CD8-positive, alpha-beta memory T cell (primary cell): Measurements from ENCODE around the gene EPHA8. TPM values are rescaled to one million over a fixed set of nuclear protein-coding genes. Genes with fewer than 3 reads are reported as not detected.

Source experiments
- CTCF ChIA-PET: fragments of 350-600 bp; sonication (Branson Sonifier 250); formaldehyde crosslinking; loops from one replicate; lab custom pipeline; 2021; ENCODE audit warnings: antibody characterized with exemption; lab: Charles Lee
- POLR2A ChIA-PET: fragments of 350-600 bp; sonication (Branson Sonifier 250); formaldehyde crosslinking; loops from one replicate; lab custom pipeline; 2021; ENCODE audit warnings: antibody characterized with exemption; lab: Charles Lee
- DNase-seq, 5 donors: peaks; one replicate each; pipeline versions ENCODE4 v3.0.0 to v3.0.0-alpha.2; 2020 to 2022; ENCODE audit warnings: mixed read lengths in 1 of 5
- H3K27ac ChIP-seq: one replicate; pipeline ENCODE4 v1.7.0; 2013; ENCODE audit warnings: low read depth, mild to moderate bottlenecking, low read length, moderate library complexity
- H3K27me3 ChIP-seq: 2 replicates; pipeline ENCODE4 v1.7.0; 2013; ENCODE audit warnings: low read length, mild to moderate bottlenecking; ENCODE audit not compliant: insufficient read depth, poor library complexity, severe bottlenecking
- H3K36me3 ChIP-seq: 2 replicates; pipeline ENCODE4 v1.7.0; 2013; ENCODE audit warnings: mild to moderate bottlenecking, low read length, moderate library complexity; ENCODE audit not compliant: insufficient read depth
- H3K4me1 ChIP-seq: 2 replicates; pipeline ENCODE4 v1.7.0; 2013; ENCODE audit warnings: mild to moderate bottlenecking, low read length, moderate library complexity; ENCODE audit not compliant: insufficient read depth
- H3K4me3 ChIP-seq: 2 replicates; pipeline ENCODE4 v1.7.0; 2013; ENCODE audit warnings: mild to moderate bottlenecking, low read length
- H3K9me3 ChIP-seq: 2 replicates; pipeline ENCODE4 v1.7.0; 2013; ENCODE audit warnings: mild to moderate bottlenecking, low read length
- H3K27ac Mint-ChIP-seq, 8 donors: one replicate each; pipeline ENCODE4 v1.8.0; 2020 to 2021; ENCODE audit warnings: mixed read lengths in 8 of 8, mild to moderate bottlenecking in 6 of 8, inconsistent platforms in 3 of 8, moderate library complexity in 3 of 8
- H3K27me3 Mint-ChIP-seq, 2 donors: one replicate each; pipeline ENCODE4 v1.8.0; 2020 to 2021; ENCODE audit warnings: mixed read lengths in 2 of 2, mild to moderate bottlenecking in 1 of 2, moderate library complexity in 1 of 2
- H3K36me3 Mint-ChIP-seq, 3 donors: one replicate each; pipeline ENCODE4 v1.8.0; 2020 to 2021; ENCODE audit warnings: mixed read lengths in 3 of 3, inconsistent platforms in 1 of 3, mild to moderate bottlenecking in 1 of 3
- H3K4me1 Mint-ChIP-seq, 3 donors: one replicate each; pipeline ENCODE4 v1.8.0; 2020 to 2021; ENCODE audit warnings: mixed read lengths in 3 of 3, inconsistent platforms in 1 of 3, mild to moderate bottlenecking in 1 of 3
- H3K4me3 Mint-ChIP-seq, 7 donors: one replicate each; pipeline ENCODE4 v1.8.0; 2020 to 2021; ENCODE audit warnings: mixed read lengths in 7 of 7, mild to moderate bottlenecking in 6 of 7, moderate library complexity in 4 of 7, inconsistent platforms in 2 of 7
- H3K9me3 Mint-ChIP-seq, 5 donors: one replicate each; pipeline ENCODE4 v1.8.0; 2020 to 2022; ENCODE audit warnings: mixed read lengths in 5 of 5, mild to moderate bottlenecking in 3 of 5, moderate library complexity in 2 of 5, inconsistent platforms in 1 of 5
- polyA plus RNA-seq: library from polyadenylated mRNA; unstranded; fragments of 300-500 nt; fragmentation: Illumina TruSeq; gene quantifications from one replicate; pipeline ENCODE4 v1.2.3, GENCODE V29; 2021
- total RNA-seq, 2 experiments: library from RNA; stranded (reverse); gene quantifications; one replicate each; pipeline ENCODE4 v1.2.3, GENCODE V29; 2021

The EPHA8 gene
- total and polyA plus RNA-seq, 3 experiments from 2014 or later: not detected

DNA sequence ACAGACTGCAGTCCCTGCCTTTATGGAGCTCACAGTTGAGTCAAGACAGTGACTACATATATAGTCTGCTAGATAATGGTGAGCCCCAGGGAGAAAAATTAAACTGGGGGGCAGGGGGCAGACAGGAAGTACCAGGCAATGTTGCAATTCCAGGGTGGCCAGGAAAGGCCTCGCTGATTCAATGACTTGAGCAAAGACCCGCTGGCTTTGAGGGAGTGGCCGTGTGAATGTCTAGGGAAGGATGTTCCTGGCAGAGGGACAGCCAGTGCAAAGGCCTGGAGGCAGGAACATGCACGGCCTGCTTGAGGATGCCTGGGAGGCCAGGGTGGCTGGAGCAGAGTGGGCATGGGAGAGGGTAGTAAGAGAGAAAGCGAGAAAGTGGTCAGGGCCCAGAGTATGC is 23.0 kb upstream of the EPHA8 start:
- Mint-ChIP-seq H3K4me1 (peaks cover 12 to 19% (median 16%) of the 10 kb centered on the region in 3 donors), H3K27ac (no peak overlapping the region)
- CTCF ChIA-PET: no interaction called here

DNA sequence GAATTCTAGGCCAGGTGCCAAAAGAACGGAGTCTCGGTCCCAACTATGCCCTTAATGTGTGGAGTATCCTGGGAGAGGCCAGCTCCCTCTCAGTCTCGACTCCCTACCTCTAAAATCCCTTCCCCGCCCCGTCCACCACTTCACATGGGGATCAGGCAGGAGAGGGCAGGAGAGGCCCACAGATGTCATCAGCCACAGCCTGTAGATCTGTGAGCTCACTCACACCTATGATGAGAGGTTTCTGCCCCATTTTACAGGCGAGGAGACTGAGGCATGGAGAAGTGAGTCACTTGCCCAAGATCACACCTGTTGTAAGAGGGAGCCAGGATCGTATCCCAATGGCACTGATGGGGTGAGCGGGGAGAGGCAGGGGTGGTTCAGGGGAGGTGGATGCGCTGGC is 20.4 kb upstream of the EPHA8 start:
- Histone ChIP-seq H3K27me3 (no peaks in the 10 kb centered on the region), H3K4me3 (no peak overlapping the region), H3K36me3 (no peaks in the 10 kb centered on the region), H3K4me1 (no peaks in the 10 kb centered on the region), H3K9me3 (no peaks in the 10 kb centered on the region), H3K27ac (no peak overlapping the region)
- Mint-ChIP-seq H3K36me3 (no peaks in the 10 kb centered on the region), H3K9me3 (no peaks in the 10 kb centered on the region), H3K4me1 (peaks cover 12 to 17% (median 15%) of the 10 kb centered on the region in 3 donors), H3K27me3 (peaks cover 5 to 6% of the 10 kb centered on the region in 2 donors), H3K27ac (no peak overlapping the region), H3K4me3 (no peak overlapping the region)
- ChIA-PET CTCF (no interaction called here), POLR2A (no interaction called here)
- DNase-seq: no peak

More for the DNA sequence above, 23.0 kb upstream of the EPHA8 start:
- Histone ChIP-seq H3K4me3 (no peak overlapping the region), H3K4me1 (no peaks in the 10 kb centered on the region), H3K9me3 (no peaks in the 10 kb centered on the region), H3K27ac (no peak overlapping the region), H3K27me3 (no peaks in the 10 kb centered on the region), H3K36me3 (no peaks in the 10 kb centered on the region)
- Mint-ChIP-seq H3K9me3 (no peaks in the 10 kb centered on the region), H3K4me3 (no peak overlapping the region), H3K27me3 (peaks cover 0 to 6% of the 10 kb centered on the region in 2 donors), H3K36me3 (peaks cover 3 to 6% (median 3%) of the 10 kb centered on the region in 3 donors)
- POLR2A ChIA-PET: no interaction called here
- DNase-seq: no peak

- Mint-ChIP-seq H3K36me3 (no peaks in the 10 kb centered on the region), H3K27me3 (peaks cover 11 to 12% of the 10 kb centered on the region in 2 donors), H3K27ac (no peak overlapping the region), H3K9me3 (no peaks in the 10 kb centered on the region), H3K4me3 (no peak overlapping the region), H3K4me1 (peaks cover 7 to 9% (median 8%) of the 10 kb centered on the region in 3 donors)
- Histone ChIP-seq H3K4me1 (no peaks in the 10 kb centered on the region), H3K27me3 (no peaks in the 10 kb centered on the region), H3K27ac (no peak overlapping the region), H3K36me3 (no peaks in the 10 kb centered on the region), H3K9me3 (no peaks in the 10 kb centered on the region), H3K4me3 (no peak overlapping the region)
- no peak for DNase-seq
- ChIA-PET CTCF (no interaction called here), POLR2A (no interaction called here)
Measured at GRCh38 chr1:22543679-22544078, 19.6 kb upstream of the EPHA8 start.

GRCh38 chr1:22544606-22545005 is 18.7 kb upstream of the EPHA8 start:
- POLR2A ChIA-PET: no interaction called here
- Histone ChIP-seq H3K4me1 (no peaks in the 10 kb centered on the region), H3K27ac (no peak overlapping the region), H3K36me3 (no peaks in the 10 kb centered on the region), H3K9me3 (no peaks in the 10 kb centered on the region), H3K27me3 (no peaks in the 10 kb centered on the region), H3K4me3 (no peak overlapping the region)
- Mint-ChIP-seq H3K27ac (no peak overlapping the region), H3K36me3 (no peaks in the 10 kb centered on the region), H3K4me1 (peaks cover under 1% of the 10 kb centered on the region in 3 donors), H3K27me3 (peaks cover 16 to 21% of the 10 kb centered on the region in 2 donors), H3K4me3 (no peak overlapping the region), H3K9me3 (no peaks in the 10 kb centered on the region)
- no peak for DNase-seq
- CTCF ChIA-PET: no interaction called here

GRCh38 chr1:22545141-22545540 is 18.1 kb upstream of the EPHA8 start:
- Mint-ChIP-seq H3K4me3 (no peak overlapping the region), H3K4me1 (no peaks in the 10 kb centered on the region), H3K9me3 (no peaks in the 10 kb centered on the region), H3K27me3 (peaks cover 16 to 23% of the 10 kb centered on the region in 2 donors), H3K27ac (peak overlapping the region in 2 of 8 donors; percentile 18 to 72), H3K36me3 (no peaks in the 10 kb centered on the region)
- POLR2A ChIA-PET: no interaction called here
- Histone ChIP-seq H3K4me3 (no peak overlapping the region), H3K4me1 (no peaks in the 10 kb centered on the region), H3K9me3 (no peaks in the 10 kb centered on the region), H3K27me3 (no peaks in the 10 kb centered on the region), H3K36me3 (no peaks in the 10 kb centered on the region), H3K27ac (no peak overlapping the region)
- CTCF ChIA-PET: no interaction called here
- no peak for DNase-seq

DNA sequence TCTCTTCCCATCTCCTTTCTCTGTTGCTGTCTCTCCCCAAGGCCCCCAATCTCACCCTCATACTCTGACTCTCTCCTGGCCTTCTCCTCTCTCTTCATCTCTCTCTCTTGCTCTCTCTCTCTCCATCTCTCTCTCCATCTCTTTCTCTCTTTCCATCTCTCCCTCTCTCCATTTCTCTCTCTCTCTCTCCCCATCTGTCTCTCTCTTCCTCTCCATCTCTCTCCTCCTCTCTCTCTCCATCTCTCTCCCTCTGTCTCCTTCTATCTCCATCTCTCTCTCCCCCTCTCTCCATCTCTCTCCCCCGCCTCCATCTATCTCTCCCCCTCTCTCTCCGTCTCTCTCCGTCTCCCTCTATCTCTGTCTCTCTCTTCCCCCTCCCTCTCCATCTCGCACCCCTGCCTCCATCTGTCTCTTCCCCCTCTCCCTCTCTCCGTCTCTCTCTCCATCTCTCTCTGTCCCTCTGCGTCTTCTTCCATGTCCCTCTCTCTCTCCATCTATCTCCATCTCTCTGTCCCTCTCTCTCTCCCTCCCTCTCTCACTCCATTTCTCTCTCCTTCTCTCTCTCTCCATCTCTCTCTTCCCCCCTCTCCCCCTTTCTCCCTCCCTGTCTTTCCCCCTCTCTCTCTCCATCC is 16.0 kb upstream of the EPHA8 start:
- H3K27ac Mint-ChIP-seq: no peak overlapping the region
- H3K4me1 Mint-ChIP-seq: no peaks in the 10 kb centered on the region
- Histone ChIP-seq H3K4me3 (no peak overlapping the region), H3K36me3 (no peaks in the 10 kb centered on the region), H3K27me3 (no peaks in the 10 kb centered on the region), H3K27ac (no peak overlapping the region), H3K4me1 (no peaks in the 10 kb centered on the region), H3K9me3 (no peaks in the 10 kb centered on the region)
- no peak overlapping the region for H3K4me3 Mint-ChIP-seq
- peaks cover 16 to 41% of the 10 kb centered on the region in 2 donors for H3K27me3 Mint-ChIP-seq
- POLR2A ChIA-PET: no interaction called here
- DNase-seq: no peak
- CTCF ChIA-PET: no interaction called here
- H3K9me3 Mint-ChIP-seq: no peaks in the 10 kb centered on the region
- H3K36me3 Mint-ChIP-seq: no peaks in the 10 kb centered on the region

DNA sequence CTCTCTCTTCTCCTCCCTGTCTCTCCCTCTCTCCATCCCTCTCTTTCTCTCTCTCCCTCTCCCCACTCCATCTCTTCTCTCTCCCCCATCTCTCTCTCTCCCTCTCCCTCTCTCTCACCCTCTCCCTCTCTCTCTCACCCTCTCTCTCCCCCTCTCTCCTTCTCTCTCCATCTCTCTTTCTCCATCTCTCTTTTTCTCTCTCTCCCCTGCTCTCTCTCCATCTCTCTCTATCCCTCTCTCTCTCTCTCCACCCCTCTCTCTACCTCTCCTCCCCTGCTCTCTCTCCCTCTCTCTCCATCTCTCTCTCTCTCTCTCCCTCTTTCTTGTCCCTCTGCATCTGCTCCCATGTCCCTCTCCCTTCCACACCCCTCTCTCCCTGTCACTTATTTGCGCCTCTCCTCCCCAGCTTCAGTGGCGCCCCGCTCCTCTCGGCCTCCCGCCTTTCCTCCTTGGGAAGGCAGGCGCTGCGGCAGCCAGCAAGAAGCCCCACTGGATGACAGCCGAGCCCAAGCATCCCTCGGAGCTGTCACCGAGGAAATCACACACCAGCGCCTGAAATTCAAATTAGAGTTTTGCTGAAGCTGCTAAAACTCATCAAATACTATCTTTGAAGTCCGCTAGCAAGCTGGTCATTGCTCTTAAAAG is 15.3 kb upstream of the EPHA8 start:
- H3K4me1 Mint-ChIP-seq: no peaks in the 10 kb centered on the region
- no peak overlapping the region for H3K27ac ChIP-seq

GRCh38 chr1:22550021-22550420 is 13.3 kb upstream of the EPHA8 start:
- DNase-seq: no peak
- Mint-ChIP-seq H3K9me3 (no peaks in the 10 kb centered on the region), H3K4me1 (no peaks in the 10 kb centered on the region), H3K4me3 (no peak overlapping the region), H3K27me3 (peaks cover 24 to 64% of the 10 kb centered on the region in 2 donors), H3K27ac (no peak overlapping the region), H3K36me3 (no peaks in the 10 kb centered on the region)
- H3K4me1 ChIP-seq: no peaks in the 10 kb centered on the region
- H3K36me3 ChIP-seq: no peaks in the 10 kb centered on the region
- H3K27me3 ChIP-seq: no peaks in the 10 kb centered on the region
- ChIA-PET CTCF (no interaction called here), POLR2A (no interaction called here)
- H3K4me3 ChIP-seq: no peak overlapping the region
- no peaks in the 10 kb centered on the region for H3K9me3 ChIP-seq
- H3K27ac ChIP-seq: no peak overlapping the region

More for the DNA sequence above, 15.3 kb upstream of the EPHA8 start:
- no peak for DNase-seq
- H3K4me3 Mint-ChIP-seq: no peak overlapping the region
- H3K4me3 ChIP-seq: no peak overlapping the region
- ChIA-PET POLR2A (no interaction called here), CTCF (no interaction called here)
- no peaks in the 10 kb centered on the region for H3K9me3 ChIP-seq
- peaks cover 21 to 47% of the 10 kb centered on the region in 2 donors for H3K27me3 Mint-ChIP-seq
- H3K27ac Mint-ChIP-seq: no peak overlapping the region
- H3K36me3 ChIP-seq: no peaks in the 10 kb centered on the region
- H3K36me3 Mint-ChIP-seq: no peaks in the 10 kb centered on the region
- no peaks in the 10 kb centered on the region for H3K4me1 ChIP-seq
- H3K9me3 Mint-ChIP-seq: no peaks in the 10 kb centered on the region
- H3K27me3 ChIP-seq: no peaks in the 10 kb centered on the region
